Glomerular endothelial cell (primary cell): Measurements from ENCODE around the gene MIEN1. TPM values are rescaled to one million over a fixed set of nuclear protein-coding genes. Genes with fewer than 3 reads are reported as not detected.
"Not testable (repeated sequence)": the region's sequence is repeated elsewhere in the genome, so short reads cannot be mapped to it uniquely, and the experiment has no call there.

Experiments used
- DNase-seq: peaks from one replicate; pipeline ENCODE4 v3.0.0-alpha.2; 2011; ENCODE audit warnings: low read depth, low spot score; ENCODE audit errors: extremely low read depth
- total RNA-seq: library from RNA; depleted of rRNA; stranded (reverse); fragments of >200 nt; gene quantifications from 2 replicates; pipeline ENCODE4 v1.2.3, GENCODE V29; 2015

The MIEN1 gene
- total RNA-seq, 1 donor from 2014 or later, result 51.2 TPM

DNA sequence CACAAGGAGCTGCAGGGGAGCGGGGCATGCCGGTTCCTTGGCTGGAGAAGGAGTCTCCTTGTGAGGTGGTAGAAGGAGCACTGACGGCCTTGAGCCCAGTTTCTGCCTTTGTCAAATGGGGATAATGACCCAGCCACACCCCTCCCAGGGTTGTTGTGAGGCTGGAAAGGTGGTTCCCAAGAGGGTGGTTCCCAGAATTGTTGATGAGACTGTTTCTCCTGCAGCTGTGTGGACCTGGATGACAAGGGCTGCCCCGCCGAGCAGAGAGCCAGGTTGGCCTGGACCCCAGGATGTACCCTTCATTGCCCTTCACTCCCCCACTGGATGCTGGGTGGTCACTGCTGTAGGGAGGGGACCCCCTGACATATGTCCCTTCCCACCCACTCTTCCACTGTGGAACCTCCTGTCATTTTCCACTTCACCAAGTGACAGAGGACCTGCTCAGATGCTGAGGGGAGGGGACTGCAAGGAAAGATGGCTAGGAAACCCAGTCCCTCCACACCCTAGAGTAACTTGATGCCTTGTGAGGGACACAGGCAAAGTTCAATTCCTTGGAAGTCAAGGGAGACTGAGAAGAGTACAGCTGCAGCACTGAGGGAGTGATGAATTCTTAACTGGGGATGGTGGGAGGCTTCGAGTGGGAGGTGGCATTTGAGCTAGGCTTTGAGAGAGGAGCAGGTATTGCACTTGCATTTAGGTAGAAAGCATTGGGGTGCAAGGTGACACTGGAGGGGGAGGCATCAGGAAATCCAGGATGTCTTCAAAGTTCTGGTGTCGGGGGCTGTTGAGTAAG is 10.6 kb downstream of the MIEN1 start:
- no peak for DNase-seq

DNA sequence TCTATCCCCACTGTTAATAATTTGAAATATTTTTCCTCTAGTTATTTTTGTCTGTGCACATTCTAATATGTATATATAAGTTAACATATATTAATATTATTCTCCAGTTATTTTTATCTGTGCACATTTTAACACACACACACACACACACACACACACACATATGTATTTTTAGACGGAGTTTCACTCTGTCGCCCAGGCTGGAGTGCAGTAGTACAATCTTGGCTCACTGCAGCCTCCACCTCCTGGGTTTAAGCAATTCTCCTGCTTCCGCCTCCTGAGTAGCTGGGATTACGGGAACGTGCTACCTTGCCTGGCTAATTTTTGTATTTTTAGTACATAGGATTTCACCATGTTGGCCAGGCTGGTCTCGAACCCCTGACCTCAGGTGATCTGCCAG is 12.7 kb downstream of the MIEN1 start:
- no peak for DNase-seq

DNA sequence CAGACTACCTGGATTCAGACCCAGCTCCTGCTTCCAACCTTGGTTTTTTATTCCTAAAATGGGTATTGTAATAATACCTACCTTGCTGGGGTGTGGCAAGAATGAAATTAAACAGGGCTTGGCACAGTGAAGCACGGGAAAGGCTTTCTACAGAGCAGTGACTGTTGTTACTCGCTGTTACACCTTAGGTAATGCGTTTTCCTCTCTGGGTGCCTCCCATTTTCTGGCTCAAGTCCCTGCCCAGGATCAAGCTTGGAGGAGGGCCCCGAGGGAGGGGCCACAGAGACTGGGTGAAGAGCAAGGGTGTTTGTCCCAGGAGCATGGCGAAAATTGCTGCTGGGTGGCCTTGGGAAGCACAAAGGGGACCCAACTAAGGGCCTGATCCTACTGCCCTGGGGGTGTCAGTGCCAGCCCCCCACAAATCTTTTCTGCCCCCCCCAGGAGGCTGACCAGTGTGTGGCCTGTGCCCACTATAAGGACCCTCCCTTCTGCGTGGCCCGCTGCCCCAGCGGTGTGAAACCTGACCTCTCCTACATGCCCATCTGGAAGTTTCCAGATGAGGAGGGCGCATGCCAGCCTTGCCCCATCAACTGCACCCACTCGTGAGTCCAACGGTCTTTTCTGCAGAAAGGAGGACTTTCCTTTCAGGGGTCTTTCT is 13.3 kb downstream of the MIEN1 start:
- DNase-seq, result no peak

DNA sequence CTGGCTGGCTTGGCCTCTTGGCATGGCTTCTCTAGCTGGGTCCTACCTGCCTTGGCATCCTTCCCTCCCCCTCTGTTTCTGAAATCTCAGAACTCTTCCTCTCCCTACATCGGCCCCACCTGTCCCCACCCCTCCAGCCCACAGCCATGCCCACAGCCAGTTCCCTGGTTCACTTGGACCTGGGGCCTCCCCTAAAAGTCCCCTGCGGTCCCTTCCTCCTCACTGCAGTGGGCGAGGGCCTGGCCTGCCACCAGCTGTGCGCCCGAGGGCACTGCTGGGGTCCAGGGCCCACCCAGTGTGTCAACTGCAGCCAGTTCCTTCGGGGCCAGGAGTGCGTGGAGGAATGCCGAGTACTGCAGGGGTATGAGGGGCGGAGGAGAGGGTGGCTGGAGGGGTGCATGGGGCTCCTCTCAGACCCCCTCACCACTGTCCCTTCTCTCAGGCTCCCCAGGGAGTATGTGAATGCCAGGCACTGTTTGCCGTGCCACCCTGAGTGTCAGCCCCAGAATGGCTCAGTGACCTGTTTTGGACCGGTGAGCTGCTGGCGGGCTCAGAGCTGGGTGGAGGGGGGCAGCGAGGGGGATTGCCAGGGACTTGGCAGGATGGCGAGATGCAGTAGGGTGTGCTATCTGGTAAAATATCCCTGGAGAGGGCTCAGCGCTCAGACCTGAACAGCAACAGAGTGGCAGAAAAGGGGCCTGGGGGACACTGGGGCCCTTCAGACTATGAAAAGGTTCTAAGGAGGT is 14.1 kb downstream of the MIEN1 start:
- no peak for DNase-seq

DNA sequence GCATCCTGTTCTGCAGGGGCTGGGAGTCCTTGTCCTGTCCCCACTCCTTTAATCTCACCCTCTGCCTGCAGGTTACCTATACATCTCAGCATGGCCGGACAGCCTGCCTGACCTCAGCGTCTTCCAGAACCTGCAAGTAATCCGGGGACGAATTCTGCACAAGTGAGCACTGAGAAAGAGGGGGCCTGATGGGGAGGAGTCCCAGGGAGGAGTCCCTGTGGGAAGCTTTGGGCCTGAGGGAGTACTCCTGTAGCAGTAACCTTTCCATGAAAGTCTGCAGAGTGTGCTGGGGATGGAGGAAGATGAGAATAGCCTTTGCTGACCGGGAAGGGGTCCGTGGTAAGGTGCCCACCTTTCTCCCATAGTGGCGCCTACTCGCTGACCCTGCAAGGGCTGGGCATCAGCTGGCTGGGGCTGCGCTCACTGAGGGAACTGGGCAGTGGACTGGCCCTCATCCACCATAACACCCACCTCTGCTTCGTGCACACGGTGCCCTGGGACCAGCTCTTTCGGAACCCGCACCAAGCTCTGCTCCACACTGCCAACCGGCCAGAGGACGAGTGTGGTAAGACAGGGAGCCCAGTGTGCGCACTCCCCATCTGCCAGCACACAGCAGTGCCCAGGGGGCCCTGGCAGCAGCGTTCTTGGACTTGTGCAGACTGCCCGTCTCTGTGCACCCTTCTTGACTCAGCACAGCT is 14.8 kb downstream of the MIEN1 start:
- no peak for DNase-seq

DNA sequence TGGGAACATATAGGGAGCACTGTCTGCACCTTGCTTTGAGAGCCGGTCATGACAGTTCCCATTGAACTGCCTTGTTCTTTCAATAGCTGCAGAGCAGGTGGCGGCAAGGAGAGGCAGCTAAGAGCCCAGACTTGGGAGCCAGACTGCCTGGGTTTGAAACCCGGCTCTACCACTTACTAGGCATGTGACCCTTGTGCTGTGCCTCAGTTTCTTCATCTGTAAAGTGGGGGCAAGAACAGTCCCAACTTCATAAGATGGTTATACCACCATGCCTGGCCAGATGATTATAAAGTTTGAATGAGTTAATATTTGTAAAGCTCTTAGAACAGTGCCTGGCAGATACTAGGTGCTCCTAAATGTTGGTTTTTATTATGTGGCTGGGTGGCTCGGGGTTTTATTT is 16.1 kb downstream of the MIEN1 start:
- no peak for DNase-seq

DNA sequence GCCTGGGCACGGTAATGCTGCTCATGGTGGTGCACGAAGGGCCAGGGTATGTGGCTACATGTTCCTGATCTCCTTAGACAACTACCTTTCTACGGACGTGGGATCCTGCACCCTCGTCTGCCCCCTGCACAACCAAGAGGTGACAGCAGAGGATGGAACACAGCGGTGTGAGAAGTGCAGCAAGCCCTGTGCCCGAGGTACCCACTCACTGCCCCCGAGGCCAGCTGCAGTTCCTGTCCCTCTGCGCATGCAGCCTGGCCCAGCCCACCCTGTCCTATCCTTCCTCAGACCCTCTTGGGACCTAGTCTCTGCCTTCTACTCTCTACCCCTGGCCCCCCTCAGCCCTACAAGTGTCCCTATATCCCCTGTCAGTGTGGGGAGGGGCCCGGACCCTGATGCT is 18.5 kb downstream of the MIEN1 start:
- DNase-seq, result no peak

DNA sequence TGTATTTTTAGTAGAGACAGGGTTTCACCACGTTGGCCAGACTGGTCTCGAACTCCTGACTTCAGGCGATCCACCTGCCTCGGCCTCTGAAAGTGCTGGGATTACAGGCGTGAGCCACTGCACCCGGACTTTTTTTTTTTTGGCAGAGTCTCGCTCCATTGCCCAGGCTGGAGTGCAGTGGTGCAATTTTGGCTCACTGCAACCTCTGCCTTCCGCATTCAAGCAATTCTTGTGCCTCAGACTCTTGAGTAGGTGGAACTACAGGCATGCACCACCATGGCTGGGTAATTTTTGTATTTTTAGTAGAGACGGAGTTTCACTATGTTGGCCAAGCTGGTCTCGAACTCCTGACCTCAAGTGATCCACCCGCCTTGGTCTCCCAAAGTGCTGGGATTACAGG is 19.3 kb downstream of the MIEN1 start:
- DNase-seq, result not testable (repeated sequence)

DNA sequence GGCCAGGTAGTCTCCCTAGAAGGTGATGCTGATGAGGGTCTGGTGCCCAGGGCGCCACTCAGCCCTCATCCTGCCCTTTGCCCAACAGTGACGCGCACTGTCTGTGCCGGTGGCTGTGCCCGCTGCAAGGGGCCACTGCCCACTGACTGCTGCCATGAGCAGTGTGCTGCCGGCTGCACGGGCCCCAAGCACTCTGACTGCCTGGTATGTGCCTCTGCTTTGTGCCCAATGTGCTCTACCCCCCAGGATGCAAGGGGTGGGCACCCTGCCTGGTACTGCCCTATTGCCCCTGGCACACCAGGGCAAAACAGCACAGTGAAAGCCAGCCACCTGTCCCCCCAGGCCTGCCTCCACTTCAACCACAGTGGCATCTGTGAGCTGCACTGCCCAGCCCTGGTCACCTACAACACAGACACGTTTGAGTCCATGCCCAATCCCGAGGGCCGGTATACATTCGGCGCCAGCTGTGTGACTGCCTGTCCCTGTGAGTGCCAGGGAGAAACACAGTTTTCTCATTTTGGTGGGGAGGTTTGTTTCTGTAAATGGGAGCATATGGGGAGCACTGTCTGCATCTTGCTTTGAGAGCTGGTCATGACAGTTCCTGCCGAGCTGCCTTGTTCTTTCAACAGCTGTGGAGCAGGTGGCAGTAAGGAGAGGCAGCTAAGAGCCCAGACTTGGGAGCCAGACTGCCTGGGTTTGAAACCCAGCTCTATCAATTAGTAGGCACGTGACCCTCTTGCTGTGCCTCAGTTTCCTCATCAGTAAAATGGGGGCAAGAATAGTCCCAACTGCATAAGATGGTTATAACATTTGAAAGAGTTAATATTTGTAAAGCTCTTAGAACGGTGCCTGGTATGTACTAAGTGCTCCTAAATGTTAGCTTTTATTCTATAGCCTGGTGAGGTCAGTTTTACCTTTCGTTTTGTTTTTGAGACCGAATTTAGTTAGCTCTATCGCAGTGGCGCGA is 20.1 kb downstream of the MIEN1 start:
- no peak for DNase-seq

DNA sequence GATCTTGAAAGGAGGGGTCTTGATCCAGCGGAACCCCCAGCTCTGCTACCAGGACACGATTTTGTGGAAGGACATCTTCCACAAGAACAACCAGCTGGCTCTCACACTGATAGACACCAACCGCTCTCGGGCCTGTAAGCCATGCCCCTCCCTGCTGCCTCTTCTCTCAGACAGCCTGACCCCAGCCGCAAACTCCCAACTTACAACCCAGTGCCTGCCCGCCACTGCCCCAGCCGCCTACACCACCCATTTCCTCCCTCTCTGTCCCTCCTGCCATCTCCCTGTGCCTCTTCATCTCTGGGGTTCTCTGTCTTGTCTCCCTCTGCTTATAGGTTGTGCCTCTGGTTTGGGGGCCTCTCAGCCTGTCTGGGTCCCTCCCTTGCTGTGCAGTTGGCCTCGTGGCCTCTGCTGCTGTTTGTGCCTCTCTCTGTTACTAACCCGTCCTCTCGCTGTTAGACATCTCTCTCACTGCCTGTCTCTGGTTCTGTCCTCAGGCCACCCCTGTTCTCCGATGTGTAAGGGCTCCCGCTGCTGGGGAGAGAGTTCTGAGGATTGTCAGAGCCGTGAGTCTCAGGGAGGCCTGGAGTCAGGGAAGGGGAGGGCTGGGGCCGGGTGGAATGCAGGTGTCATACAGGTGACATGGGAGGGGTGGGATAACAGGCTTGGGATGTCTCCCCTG is 20.9 kb downstream of the MIEN1 start:
- no peak for DNase-seq

DNA sequence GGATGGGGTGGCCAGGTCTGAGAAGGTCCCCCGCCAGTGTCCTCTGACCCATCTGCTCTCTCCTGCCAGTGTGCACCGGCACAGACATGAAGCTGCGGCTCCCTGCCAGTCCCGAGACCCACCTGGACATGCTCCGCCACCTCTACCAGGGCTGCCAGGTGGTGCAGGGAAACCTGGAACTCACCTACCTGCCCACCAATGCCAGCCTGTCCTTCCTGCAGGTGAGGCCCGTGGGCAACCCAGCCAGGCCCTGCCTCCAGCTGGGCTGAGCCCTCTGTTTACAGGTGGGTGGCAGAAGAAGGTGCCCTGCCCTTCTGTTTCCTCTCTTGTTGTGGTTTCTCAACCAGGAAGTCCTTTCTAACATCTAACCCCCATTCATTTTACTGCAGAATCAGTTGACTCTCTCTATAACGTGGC is 23.4 kb downstream of the MIEN1 start:
- no peak for DNase-seq

DNA sequence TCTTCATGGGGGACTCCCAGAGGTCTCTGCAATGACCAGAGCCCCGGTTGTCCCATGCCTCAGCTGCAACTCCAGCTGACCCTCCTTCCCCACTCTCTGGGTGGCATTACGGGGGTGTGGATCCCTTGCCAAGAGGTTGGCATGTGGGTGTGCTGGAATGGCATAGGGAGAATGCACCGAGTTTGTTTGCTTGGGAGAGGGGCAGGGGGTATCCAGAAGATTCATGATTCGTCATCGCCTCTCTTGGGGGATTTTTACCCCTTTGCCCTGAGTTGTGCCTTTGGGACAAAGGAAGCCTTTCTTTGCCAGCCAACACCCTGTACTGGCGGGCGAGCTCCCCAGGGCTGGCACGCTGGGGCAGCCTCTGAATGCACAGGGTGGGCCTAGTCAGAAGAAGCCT is 23.9 kb downstream of the MIEN1 start:
- DNase-seq, result no peak

DNA sequence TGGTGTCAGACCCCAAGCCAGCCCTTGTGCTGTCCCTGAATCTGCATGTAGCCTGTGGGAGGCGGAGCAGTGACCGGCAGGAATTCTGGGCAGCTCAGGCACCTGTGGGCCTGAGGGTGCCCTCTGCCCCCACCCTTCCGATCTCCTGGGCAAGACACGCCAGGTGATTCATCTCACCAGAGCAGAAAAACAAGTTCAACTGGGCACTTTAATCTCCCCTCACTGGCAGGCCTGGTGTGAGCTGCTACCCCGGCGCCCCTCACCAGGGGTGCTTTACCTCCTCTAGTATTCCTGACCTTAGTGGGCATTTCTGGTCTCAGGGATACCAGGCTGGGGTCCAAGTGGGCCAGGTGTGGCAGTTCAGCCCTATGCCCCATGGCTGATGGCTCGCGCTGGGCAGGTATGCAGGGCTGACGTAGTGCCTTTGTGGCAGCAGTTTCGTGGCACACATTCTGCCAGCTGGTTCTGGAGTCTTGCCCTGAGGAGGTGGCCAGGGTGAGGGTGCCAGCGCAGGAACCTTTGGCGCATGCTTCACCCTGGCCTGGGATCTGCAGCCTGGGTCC is 24.5 kb downstream of the MIEN1 start:
- no peak for DNase-seq

DNA sequence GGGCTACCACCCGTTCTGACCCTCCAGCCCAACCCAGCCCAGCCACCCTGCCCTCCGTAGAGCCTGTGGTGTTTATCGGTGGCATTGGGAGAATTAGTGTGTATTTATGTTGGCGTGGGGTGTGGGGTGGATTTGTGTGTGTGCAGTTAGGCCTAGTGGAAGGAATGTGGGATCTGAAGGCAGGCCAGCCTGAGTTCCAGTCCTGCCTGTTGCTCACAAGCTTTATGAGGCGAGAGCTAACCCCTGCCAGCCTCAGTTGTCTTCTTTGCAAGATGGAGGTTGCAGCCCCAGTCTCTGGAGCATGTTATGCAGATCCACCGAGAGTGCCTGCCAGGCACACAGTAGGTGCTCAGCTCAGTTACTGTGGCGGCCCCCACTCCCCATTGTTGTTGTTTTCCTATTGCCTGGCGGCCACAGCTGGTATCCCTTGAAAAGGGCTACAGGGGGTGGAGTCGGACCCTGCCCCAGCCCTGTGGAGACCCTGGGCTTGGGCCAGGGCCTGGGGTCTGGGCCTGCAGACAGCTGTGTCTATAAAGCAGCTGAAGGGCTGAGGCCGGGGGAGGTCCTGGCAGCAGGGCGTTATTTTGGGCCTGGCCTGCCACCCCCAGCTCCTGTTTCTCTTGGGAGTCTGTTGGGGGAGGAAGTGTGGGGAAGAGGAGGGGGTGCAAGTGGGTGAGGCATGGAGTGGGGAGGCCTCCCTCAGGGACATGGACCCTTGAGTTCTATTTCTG is 25.3 kb downstream of the MIEN1 start:
- DNase-seq, result no peak

DNA sequence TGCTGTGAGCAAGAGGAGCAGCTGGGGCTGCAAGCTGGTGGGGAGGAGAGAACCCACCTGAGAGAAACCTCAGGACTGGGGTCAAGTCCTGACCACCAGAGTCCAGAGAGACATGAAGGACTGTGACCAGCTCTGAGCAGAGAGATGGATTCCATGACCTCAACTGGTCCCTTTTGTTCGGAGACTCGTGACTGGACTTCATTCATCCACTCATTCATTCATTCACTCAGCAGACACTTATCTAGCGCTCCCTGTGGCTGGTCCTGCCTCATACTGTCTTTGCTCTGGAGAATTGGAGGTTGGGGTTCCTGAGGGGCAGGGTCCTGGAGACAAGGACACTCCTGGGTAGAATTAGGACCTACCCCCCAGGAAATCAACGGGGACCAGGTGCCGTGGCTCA is 26.4 kb downstream of the MIEN1 start:
- DNase-seq, result no peak

DNA sequence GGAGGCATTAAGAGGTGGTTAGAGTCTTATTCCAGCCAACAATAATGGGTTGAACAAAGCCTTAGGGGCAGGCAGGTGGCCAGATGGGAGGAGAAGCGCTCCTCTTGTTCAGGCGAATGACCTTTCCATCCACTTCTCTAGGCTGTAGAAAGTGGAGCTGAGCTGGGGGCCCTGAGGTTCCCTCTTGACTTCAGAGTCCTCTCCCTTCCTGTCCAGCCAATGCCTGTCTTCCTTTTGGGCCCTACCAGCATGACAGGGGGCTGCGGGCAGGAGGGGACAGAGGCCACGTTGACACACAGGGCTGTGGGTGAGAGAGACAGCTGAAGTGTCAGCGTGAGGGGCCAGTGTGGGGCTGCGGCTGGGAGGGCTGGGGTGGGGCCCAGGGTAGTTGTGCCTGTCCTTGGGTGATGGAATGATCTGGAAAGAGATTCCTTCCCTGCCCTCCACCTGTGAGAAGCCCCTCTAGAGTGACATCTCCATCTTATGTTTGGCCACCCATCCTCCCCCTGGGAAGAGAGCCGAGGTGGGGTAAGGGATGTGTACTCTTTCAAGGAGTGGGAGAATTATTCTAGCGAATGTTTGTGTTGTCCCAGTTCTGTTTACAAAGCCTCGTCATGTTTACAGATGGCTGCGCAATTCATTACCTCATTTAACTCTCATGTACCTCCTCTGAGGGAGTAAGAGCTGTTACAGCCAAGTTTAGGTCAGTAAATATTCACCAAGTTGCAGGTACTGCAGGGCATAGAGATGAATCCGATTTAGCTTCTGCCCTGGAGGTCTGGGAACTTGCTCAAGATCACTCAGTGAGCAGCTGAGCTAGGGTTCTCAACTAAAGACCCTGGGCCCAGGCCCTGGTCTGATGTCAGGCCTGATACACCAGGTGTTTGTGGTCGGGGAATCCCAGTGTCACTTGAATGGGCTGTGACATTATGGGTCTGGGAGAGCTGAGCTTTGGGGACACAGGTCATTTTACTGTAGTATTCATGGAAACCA is 27.1 kb downstream of the MIEN1 start:
- no peak for DNase-seq

DNA sequence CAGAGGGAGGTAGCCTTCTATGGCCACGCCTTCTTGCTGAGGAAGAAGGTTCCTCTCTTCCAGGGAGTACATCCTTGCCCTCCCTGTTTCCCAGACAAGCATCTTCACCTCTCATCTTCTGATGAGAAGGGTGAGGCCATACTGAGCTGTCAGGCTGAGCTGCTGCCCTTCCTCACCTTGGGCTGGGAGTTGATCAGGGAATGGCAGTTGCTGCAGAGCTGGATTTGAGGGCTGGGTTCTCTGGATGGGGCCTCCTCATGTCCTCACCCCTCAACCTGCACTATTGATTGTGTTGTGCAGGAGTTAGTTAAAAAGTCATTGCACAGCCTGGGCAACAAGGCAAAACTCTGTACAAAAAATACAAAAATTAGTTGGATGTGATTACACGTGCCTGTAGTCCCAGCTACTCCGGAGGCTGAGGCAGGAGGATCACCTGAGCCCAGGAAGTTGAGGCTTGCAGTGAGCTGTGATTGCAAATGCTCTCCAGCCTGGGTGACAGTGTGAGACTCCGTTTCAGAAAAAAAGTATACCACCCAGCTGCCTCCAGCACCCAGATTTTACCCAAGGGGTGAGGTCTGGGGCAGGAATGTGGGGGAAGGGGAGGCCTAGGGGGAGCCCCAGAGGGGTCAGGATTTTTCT is 28.4 kb downstream of the MIEN1 start:
- no peak for DNase-seq
